ENCODE data around the gene NRXN2.

DNA sequence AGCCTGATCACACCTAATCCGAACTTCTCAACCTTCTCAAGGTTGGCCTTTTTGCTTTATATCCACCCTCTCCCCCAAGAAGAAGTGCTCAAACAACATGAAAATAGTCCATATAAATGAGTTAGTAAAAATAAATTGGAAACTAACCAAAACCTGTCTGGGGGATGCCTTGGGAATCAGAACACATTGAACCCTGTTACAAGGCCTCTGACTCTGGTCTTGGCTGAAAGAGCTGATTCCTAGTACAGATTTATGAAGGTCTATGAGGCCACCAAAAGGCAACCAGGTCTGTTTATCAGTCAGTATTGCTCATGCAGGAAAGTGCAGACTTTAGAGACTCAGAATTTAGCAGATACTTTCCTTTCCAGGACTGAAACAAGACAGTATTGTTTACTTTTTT, 49.7 kb downstream of the NRXN2 start:
- TF ChIP-seq, protein P1, sequence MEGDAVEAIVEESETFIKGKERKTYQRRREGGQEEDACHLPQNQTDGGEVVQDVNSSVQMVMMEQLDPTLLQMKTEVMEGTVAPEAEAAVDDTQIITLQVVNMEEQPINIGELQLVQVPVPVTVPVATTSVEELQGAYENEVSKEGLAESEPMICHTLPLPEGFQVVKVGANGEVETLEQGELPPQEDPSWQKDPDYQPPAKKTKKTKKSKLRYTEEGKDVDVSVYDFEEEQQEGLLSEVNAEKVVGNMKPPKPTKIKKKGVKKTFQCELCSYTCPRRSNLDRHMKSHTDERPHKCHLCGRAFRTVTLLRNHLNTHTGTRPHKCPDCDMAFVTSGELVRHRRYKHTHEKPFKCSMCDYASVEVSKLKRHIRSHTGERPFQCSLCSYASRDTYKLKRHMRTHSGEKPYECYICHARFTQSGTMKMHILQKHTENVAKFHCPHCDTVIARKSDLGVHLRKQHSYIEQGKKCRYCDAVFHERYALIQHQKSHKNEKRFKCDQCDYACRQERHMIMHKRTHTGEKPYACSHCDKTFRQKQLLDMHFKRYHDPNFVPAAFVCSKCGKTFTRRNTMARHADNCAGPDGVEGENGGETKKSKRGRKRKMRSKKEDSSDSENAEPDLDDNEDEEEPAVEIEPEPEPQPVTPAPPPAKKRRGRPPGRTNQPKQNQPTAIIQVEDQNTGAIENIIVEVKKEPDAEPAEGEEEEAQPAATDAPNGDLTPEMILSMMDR (IDR thresholded peaks at IDR 0.05; ENCODE audit: low read length): no peak
- TF ChIP-seq EZH2phosphoT487 (IDR thresholded peaks at IDR 0.05; ENCODE audit: low read length): no peak

Measured in MM.1S (cell line).